HEK293 (cell line): ENCODE results near the gene ARHGAP21.

ENCODE experiments used
- CTCF ChIA-PET: fragments of 350-600 bp; formaldehyde crosslinking; extraction: SDS; loops from one replicate; lab custom pipeline; 2021; ENCODE audit warnings: antibody characterized with exemption; lab: Yijun Ruan, JAX
- POLR2A ChIA-PET: fragments of 300-600 bp; formaldehyde crosslinking; extraction: SDS; loops from one replicate; lab custom pipeline; 2020; ENCODE audit warnings: antibody characterized with exemption, inconsistent platforms; lab: Yijun Ruan, JAX
- H3K27ac ChIP-seq: fragments of 200-500 bp; sonication (Bioruptor generic); 2 replicates; pipeline ENCODE4 v1.5.1; 2014; ENCODE audit warnings: low read depth, low read length, control low read depth, inconsistent platforms; ENCODE audit errors: extremely low read depth
- H3K36me3 ChIP-seq, 2 experiments: fragments of 200-500 bp in 1 of 2; sonication (Bioruptor generic) in 1 of 2; 1 replicate in 1 of 2; 2 replicates in 1 of 2; pipeline ENCODE4 v1.5.1; 2014 to 2017; ENCODE audit warnings: inconsistent platforms in 2 of 2, low read length in 2 of 2; ENCODE audit not compliant: control insufficient read depth in 2 of 2, insufficient read depth in 1 of 2
- H3K4me1 ChIP-seq: fragments of 200-500 bp; sonication (Bioruptor generic); 2 replicates; pipeline ENCODE4 v1.5.1; 2014; ENCODE audit warnings: mild to moderate bottlenecking, low read length, inconsistent platforms; ENCODE audit not compliant: control insufficient read depth, insufficient read depth
- H3K4me3 ChIP-seq: 2 replicates; pipeline ENCODE4 v1.5.1; 2011; ENCODE audit warnings: low read depth, mild to moderate bottlenecking, control low read depth, low read length, moderate library complexity
- H3K9me3 ChIP-seq: fragments of 200-500 bp; sonication (Bioruptor generic); 2 replicates; pipeline ENCODE4 v1.5.1; 2014; ENCODE audit warnings: low read depth, low read length, inconsistent platforms; ENCODE audit not compliant: control insufficient read depth, insufficient read depth
- BCL11A ChIP-seq: fragments of 450-650 bp; formaldehyde crosslinking; IDR thresholded peaks from 2 replicates; pipeline ENCODE4 v1.5.1; 2016; ENCODE audit warnings: low read depth, missing biosample characterization, missing genetic modification characterization
- GFI1B ChIP-seq: fragments of 450-650 bp; formaldehyde crosslinking; IDR thresholded peaks from 2 replicates; pipeline ENCODE4 v1.5.1; 2016; ENCODE audit warnings: missing biosample characterization, missing genetic modification characterization
- KLF10 ChIP-seq: fragments of 450-650 bp; IDR thresholded peaks from 2 replicates; pipeline ENCODE4 v1.5.1; 2018; ENCODE audit warnings: missing biosample characterization, mild to moderate bottlenecking, missing genetic modification characterization
- KLF8 ChIP-seq: fragments of 450-650 bp; formaldehyde crosslinking; IDR thresholded peaks from 2 replicates; pipeline ENCODE4 v1.5.1; 2016; ENCODE audit warnings: missing biosample characterization, missing genetic modification characterization
- MYNN ChIP-seq: fragments of 450-650 bp; formaldehyde crosslinking; IDR thresholded peaks from 2 replicates; pipeline ENCODE4 v1.5.1; 2016; ENCODE audit warnings: missing biosample characterization, missing genetic modification characterization, borderline replicate concordance
- PATZ1 ChIP-seq: fragments of 450-650 bp; formaldehyde crosslinking; IDR thresholded peaks from 2 replicates; pipeline ENCODE4 v1.5.1; 2016; ENCODE audit warnings: missing biosample characterization, missing genetic modification characterization
- SCRT1 ChIP-seq: fragments of 450-650 bp; formaldehyde crosslinking; IDR thresholded peaks from 2 replicates; pipeline ENCODE4 v1.5.1; 2016; ENCODE audit warnings: missing biosample characterization, missing genetic modification characterization, borderline replicate concordance
- SP2 ChIP-seq: fragments of 450-650 bp; formaldehyde crosslinking; IDR thresholded peaks from 2 replicates; pipeline ENCODE4 v1.5.1; 2016; ENCODE audit warnings: missing biosample characterization, missing genetic modification characterization
- SP7 ChIP-seq: fragments of 450-650 bp; formaldehyde crosslinking; IDR thresholded peaks from 2 replicates; pipeline ENCODE4 v1.5.1; 2016; ENCODE audit warnings: missing biosample characterization, missing genetic modification characterization
- WT1 ChIP-seq: fragments of 450-650 bp; formaldehyde crosslinking; IDR thresholded peaks from 2 replicates; pipeline ENCODE4 v1.5.1; 2016; ENCODE audit warnings: missing biosample characterization, missing genetic modification characterization
- ZBTB1 ChIP-seq: fragments of 450-650 bp; formaldehyde crosslinking; IDR thresholded peaks from 2 replicates; pipeline ENCODE4 v1.5.1; 2016; ENCODE audit warnings: missing biosample characterization, missing genetic modification characterization
- ZFHX2 ChIP-seq: fragments of 450-650 bp; formaldehyde crosslinking; conservative IDR thresholded peaks from 2 replicates; pipeline ENCODE4 v1.5.1; 2016; ENCODE audit warnings: missing biosample characterization, missing genetic modification characterization
- ZFP69B ChIP-seq: fragments of 450-650 bp; formaldehyde crosslinking; IDR thresholded peaks from 2 replicates; pipeline ENCODE4 v1.5.1; 2016; ENCODE audit warnings: missing biosample characterization, missing genetic modification characterization
- ZIC2 ChIP-seq: fragments of 450-650 bp; formaldehyde crosslinking; IDR thresholded peaks from 2 replicates; pipeline ENCODE4 v1.5.1; 2016; ENCODE audit warnings: missing biosample characterization, missing genetic modification characterization
- ZNF133 ChIP-seq: fragments of 450-650 bp; formaldehyde crosslinking; IDR thresholded peaks from 2 replicates; pipeline ENCODE4 v1.5.1; 2016; ENCODE audit warnings: missing biosample characterization, missing genetic modification characterization
- ZNF202 ChIP-seq: fragments of 450-650 bp; formaldehyde crosslinking; IDR thresholded peaks from 2 replicates; pipeline ENCODE4 v1.5.1; 2016; ENCODE audit warnings: missing biosample characterization, missing genetic modification characterization, borderline replicate concordance
- ZNF302 ChIP-seq: fragments of 450-650 bp; formaldehyde crosslinking; IDR thresholded peaks from 2 replicates; pipeline ENCODE4 v1.5.1; 2016; ENCODE audit warnings: missing biosample characterization, missing genetic modification characterization, low read depth
- ZNF341 ChIP-seq: fragments of 450-650 bp; formaldehyde crosslinking; IDR thresholded peaks from 2 replicates; pipeline ENCODE4; 2016; ENCODE audit warnings: low read depth, missing biosample characterization, missing genetic modification characterization
- ZNF391 ChIP-seq: fragments of 450-650 bp; formaldehyde crosslinking; IDR thresholded peaks from 2 replicates; pipeline ENCODE4 v1.5.1; 2016; ENCODE audit warnings: low read depth, missing biosample characterization, missing genetic modification characterization, borderline replicate concordance
- ZNF398 ChIP-seq: fragments of 450-650 bp; formaldehyde crosslinking; IDR thresholded peaks from 2 replicates; pipeline ENCODE4 v1.5.1; 2017; ENCODE audit warnings: missing biosample characterization, missing genetic modification characterization
- ZNF423 ChIP-seq: fragments of 450-650 bp; formaldehyde crosslinking; IDR thresholded peaks from 2 replicates; pipeline ENCODE4 v1.5.1; 2016; ENCODE audit warnings: missing biosample characterization, missing genetic modification characterization
- ZNF433 ChIP-seq: fragments of 450-650 bp; formaldehyde crosslinking; IDR thresholded peaks from 2 replicates; pipeline ENCODE4 v1.5.1; 2016; ENCODE audit warnings: missing biosample characterization, missing genetic modification characterization, low read depth
- ZNF510 ChIP-seq: fragments of 450-650 bp; formaldehyde crosslinking; IDR thresholded peaks from 2 replicates; pipeline ENCODE4 v1.5.1; 2018; ENCODE audit warnings: mild to moderate bottlenecking, missing genetic modification characterization, missing biosample characterization; ENCODE audit not compliant: insufficient replicate concordance
- ZNF514 ChIP-seq: fragments of 450-650 bp; formaldehyde crosslinking; IDR thresholded peaks from 2 replicates; pipeline ENCODE4 v1.5.1; 2016; ENCODE audit warnings: missing biosample characterization, missing genetic modification characterization
- ZNF624 ChIP-seq: fragments of 450-650 bp; formaldehyde crosslinking; IDR thresholded peaks from 2 replicates; pipeline ENCODE4 v1.5.1; 2017; ENCODE audit warnings: missing biosample characterization, missing genetic modification characterization
- ZNF629 ChIP-seq: fragments of 450-650 bp; formaldehyde crosslinking; IDR thresholded peaks from 2 replicates; pipeline ENCODE4 v1.5.1; 2017; ENCODE audit warnings: missing biosample characterization, missing genetic modification characterization
- ZNF660 ChIP-seq: fragments of 450-650 bp; IDR thresholded peaks from 2 replicates; pipeline ENCODE4 v1.5.1; 2018; ENCODE audit warnings: missing biosample characterization, mild to moderate bottlenecking, missing genetic modification characterization
- ZNF747 ChIP-seq: fragments of 450-650 bp; formaldehyde crosslinking; IDR thresholded peaks from 2 replicates; pipeline ENCODE4 v1.5.1; 2016; ENCODE audit warnings: missing biosample characterization, missing genetic modification characterization

The ARHGAP21 gene

GRCh38 chr10:24724381-24725228 lies 918 bp upstream of the ARHGAP21 start (continued):
- peak; percentile 87 for TF ChIP-seq PATZ1
- no peak for TF ChIP-seq ZNF133
- peak; percentile 15; the same call in 1 of the 2 replicates for TF ChIP-seq KLF10 (tag by site-specific recombination)
- TF ChIP-seq ZNF341 (tag by site-specific recombination) = peak; percentile 69
- TF ChIP-seq ZNF398 = peak; percentile 92
- no peak for TF ChIP-seq ZNF202 (tag by site-specific recombination)
- TF ChIP-seq ZIC2 (tag by site-specific recombination) = peak; percentile 42; the same call in 1 of the 2 replicates
- TF ChIP-seq ZNF423 (tag by site-specific recombination) = no peak
- peak; percentile 97 for TF ChIP-seq SP2 (tag by site-specific recombination)
- TF ChIP-seq ZNF747 (tag by site-specific recombination) = no peak
- 0 out of 2 replicates have a peak, but pooled peaks have one; percentile 11 for TF ChIP-seq BCL11A (tag by site-specific recombination)

GRCh38 chr10:24723386-24723787 lies 300 bp downstream of the ARHGAP21 start:
- TF ChIP-seq GFI1B (tag by site-specific recombination) (no peak), ZBTB1 (tag by site-specific recombination) (no peak), ZFP69B (tag by site-specific recombination) (no peak), MYNN (tag by site-specific recombination) (no peak), SCRT1 (tag by site-specific recombination) (no peak), KLF8 (tag by site-specific recombination) (no peak), ZNF391 (tag by site-specific recombination) (no peak), ZNF398 (no peak), ZNF624 (no peak), ZNF510 (tag by site-specific recombination) (no peak), ZNF629 (tag by site-specific recombination) (no peak), ZNF433 (tag by site-specific recombination) (no peak), WT1 (tag by site-specific recombination) (no peak), ZNF302 (tag by site-specific recombination) (no peak), SP7 (tag by site-specific recombination) (no peak), ZNF514 (tag by site-specific recombination) (no peak), ZFHX2 (no peak), ZNF660 (tag by site-specific recombination) (no peak)
- TF ChIP-seq, all 188 proteins: peak for 0
- Histone ChIP-seq H3K9me3 (no peaks in the 10 kb centered on the region), H3K4me1 (peaks cover 4% of the 10 kb centered on the region), H3K27ac (peak overlapping the region; percentile 95), H3K4me3 (peak overlapping the region; percentile 78), H3K36me3 (peaks cover 0 to 12% of the 10 kb centered on the region in 2 experiments; a peak in 1 of 3 replicates)
- POLR2A ChIA-PET = interaction anchor here (1.3 to 1.4 kb wide), 2 partner anchors 52 to 80 kb away, joined by 3 to 7 read pairs; no protein-coding TSS in a partner anchor
- CTCF ChIA-PET = interaction anchor here (0.6 to 1.4 kb wide), 5 partner anchors 31 to 358 kb away, joined by 3 to 6 read pairs (median 4); no protein-coding TSS in a partner anchor
